ENCODE measurements around the gene RERE.

GRCh38 chr1:8381618-8382017, 435.8 kb downstream of the RERE start:
- TF ChIP-seq, protein P1, sequence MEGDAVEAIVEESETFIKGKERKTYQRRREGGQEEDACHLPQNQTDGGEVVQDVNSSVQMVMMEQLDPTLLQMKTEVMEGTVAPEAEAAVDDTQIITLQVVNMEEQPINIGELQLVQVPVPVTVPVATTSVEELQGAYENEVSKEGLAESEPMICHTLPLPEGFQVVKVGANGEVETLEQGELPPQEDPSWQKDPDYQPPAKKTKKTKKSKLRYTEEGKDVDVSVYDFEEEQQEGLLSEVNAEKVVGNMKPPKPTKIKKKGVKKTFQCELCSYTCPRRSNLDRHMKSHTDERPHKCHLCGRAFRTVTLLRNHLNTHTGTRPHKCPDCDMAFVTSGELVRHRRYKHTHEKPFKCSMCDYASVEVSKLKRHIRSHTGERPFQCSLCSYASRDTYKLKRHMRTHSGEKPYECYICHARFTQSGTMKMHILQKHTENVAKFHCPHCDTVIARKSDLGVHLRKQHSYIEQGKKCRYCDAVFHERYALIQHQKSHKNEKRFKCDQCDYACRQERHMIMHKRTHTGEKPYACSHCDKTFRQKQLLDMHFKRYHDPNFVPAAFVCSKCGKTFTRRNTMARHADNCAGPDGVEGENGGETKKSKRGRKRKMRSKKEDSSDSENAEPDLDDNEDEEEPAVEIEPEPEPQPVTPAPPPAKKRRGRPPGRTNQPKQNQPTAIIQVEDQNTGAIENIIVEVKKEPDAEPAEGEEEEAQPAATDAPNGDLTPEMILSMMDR (IDR thresholded peaks at IDR 0.05), result no peak
- TF ChIP-seq, protein P2, sequence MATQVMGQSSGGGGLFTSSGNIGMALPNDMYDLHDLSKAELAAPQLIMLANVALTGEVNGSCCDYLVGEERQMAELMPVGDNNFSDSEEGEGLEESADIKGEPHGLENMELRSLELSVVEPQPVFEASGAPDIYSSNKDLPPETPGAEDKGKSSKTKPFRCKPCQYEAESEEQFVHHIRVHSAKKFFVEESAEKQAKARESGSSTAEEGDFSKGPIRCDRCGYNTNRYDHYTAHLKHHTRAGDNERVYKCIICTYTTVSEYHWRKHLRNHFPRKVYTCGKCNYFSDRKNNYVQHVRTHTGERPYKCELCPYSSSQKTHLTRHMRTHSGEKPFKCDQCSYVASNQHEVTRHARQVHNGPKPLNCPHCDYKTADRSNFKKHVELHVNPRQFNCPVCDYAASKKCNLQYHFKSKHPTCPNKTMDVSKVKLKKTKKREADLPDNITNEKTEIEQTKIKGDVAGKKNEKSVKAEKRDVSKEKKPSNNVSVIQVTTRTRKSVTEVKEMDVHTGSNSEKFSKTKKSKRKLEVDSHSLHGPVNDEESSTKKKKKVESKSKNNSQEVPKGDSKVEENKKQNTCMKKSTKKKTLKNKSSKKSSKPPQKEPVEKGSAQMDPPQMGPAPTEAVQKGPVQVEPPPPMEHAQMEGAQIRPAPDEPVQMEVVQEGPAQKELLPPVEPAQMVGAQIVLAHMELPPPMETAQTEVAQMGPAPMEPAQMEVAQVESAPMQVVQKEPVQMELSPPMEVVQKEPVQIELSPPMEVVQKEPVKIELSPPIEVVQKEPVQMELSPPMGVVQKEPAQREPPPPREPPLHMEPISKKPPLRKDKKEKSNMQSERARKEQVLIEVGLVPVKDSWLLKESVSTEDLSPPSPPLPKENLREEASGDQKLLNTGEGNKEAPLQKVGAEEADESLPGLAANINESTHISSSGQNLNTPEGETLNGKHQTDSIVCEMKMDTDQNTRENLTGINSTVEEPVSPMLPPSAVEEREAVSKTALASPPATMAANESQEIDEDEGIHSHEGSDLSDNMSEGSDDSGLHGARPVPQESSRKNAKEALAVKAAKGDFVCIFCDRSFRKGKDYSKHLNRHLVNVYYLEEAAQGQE (IDR thresholded peaks at IDR 0.05; ENCODE audit: insufficient read depth in 1 of 2, low read depth in 2 of 2, low read length in 1 of 2), result no peak
- TF ChIP-seq POLR2AphosphoS5 (IDR thresholded peaks at IDR 0.05; ENCODE audit: low read depth, low read length) (no peak), SIN3A (IDR thresholded peaks at IDR 0.05; ENCODE audit: borderline replicate concordance, insufficient read depth, low read depth, low read length) (no peak)

All from Panc1 (cell line).